GM21360 (cell line): ENCODE results near the gene CENPX.
"Not testable (repeated sequence)": the region's sequence is repeated elsewhere in the genome, so short reads cannot be mapped to it uniquely, and the experiment has no call there.

Source experiments
- ATAC-seq: cut with Tn5 transposase; IDR thresholded peaks from one replicate; pipeline ENCODE4 v1.9.1; 2021; ENCODE audit warnings: mild to moderate bottlenecking, moderate library complexity; ENCODE audit not compliant: unreplicated experiment

The CENPX gene

GRCh38 chr17:81984773-81985410 lies 37.8 kb downstream of the CENPX start:
- no peak for ATAC-seq

GRCh38 chr17:81983639-81984373 lies 38.9 kb downstream of the CENPX start:
- no peak for ATAC-seq

- ATAC-seq: no peak
Measured at GRCh38 chr17:81983011-81983638, 39.6 kb downstream of the CENPX start.

DNA sequence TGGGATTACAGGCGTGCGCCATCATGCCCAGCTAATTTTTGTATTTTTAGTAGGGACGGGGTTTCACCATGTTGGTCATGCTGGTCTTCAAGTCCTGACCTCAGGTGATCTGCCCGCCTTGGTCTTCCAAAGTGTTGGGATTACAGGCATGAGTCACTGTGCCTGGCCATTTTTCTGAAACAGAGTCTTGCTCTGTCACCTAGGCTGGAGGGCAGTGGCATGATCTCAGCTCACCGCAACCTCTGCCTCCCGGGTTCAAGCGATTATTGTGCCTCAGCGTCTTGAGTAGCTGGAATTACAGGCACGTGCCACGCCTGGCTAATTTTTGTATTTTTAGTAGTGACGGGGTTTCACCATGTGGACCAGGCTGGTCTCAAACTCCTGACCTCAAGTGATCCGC lies 41.2 kb downstream of the CENPX start:
- ATAC-seq: not testable (repeated sequence)

DNA sequence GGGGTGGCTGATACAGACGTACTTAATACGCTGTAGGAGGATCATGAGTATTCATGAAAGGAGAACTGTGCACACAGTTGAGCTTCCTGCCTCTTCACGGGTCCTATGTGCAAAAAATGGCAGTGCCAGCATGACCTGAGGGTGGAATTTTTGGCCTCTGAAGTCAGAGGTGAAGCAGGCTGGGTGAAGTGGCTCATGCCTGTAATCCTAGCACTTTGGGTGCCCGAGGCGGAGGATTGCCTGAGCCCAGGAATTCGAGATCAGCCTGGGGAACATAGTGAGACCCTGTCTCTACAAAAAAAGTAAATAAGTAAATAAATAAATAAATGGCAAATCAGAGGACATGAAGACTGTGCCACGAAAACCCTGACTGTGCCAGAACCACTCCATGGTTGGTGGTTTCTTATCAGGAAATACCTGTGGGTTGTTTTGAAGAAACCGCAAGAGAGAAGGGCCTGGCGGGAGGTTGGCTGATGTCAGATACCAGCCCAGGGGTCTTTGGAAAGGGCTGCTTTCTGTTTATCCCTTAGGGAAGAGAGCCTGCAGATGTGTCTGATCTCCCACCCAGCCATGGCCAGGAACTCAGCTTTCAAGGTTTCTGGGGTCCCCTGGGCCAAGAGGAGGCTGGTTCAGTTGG lies 41.9 kb downstream of the CENPX start:
- ATAC-seq: no peak

- no peak for ATAC-seq
Measured at GRCh38 chr17:81980122-81980521, 42.6 kb downstream of the CENPX start.

GRCh38 chr17:81978524-81979298 lies 44.0 kb downstream of the CENPX start:
- no peak for ATAC-seq

- peak; percentile 80 for ATAC-seq
Measured at GRCh38 chr17:81977211-81977808, 45.4 kb downstream of the CENPX start, which contains the start of gene ASPSCR1. Gene ASPSCR1 (plus strand): TSS chr17:81977629. CDS start chr17:81977647, 18 bp downstream.

GRCh38 chr17:81976332-81977210 lies 46.1 kb downstream of the CENPX start:
- ATAC-seq: peak; percentile 13

DNA sequence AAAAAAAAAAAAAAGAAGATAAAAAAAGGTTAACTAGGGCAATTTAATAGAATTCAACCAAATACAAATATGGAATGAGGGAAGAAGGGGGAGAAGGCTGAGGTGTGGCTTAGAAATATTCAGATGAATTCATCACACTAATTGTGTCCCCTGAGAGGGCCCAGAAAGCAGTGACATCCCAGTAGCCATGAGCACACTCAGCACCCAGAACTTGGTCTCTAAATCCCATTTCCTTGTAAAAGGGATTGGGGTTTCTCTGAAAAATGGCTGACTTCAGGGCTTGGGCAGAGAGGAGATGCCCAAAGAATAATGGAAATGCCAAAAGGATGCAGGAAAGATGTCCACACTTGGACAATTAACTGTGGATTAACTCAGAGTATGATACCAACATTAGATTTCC lies 49.2 kb downstream of the CENPX start:
- ATAC-seq: no peak

- ATAC-seq: no peak
Measured at GRCh38 chr17:81968850-81969812, 53.5 kb downstream of the CENPX start.
